D341Med (cell line): Measurements from ENCODE around the gene ULBP2.
"Not testable (repeated sequence)": the region's sequence is repeated elsewhere in the genome, so short reads cannot be mapped to it uniquely, and the experiment has no call there.

Experiments
- DNase-seq: peaks from one replicate; pipeline ENCODE4 v3.0.0; 2012; ENCODE audit warnings: low spot score

Gene ULBP2

DNA sequence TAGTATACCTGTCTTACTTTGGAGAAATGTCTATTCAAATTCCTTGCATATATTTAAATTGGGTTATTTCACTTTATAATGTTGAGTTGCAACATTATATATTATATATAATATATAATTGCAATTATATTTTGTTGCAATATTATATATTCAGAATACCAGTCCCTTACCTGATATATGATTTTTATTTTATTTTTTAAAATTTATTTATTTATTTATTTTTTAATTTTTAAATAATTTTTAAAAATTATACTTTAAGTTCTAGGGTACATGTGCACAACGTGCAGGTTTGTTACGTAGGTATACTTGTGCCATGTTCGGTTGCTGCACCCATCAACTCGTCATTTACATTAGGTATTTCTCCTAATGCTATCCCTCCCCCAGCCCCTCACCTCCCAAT, 14.8 kb upstream of the ULBP2 start:
- not testable (repeated sequence) for DNase-seq

- no peak for DNase-seq
Observed at GRCh38 chr6:149929422-149929821, 12.4 kb upstream of the ULBP2 start.

DNA sequence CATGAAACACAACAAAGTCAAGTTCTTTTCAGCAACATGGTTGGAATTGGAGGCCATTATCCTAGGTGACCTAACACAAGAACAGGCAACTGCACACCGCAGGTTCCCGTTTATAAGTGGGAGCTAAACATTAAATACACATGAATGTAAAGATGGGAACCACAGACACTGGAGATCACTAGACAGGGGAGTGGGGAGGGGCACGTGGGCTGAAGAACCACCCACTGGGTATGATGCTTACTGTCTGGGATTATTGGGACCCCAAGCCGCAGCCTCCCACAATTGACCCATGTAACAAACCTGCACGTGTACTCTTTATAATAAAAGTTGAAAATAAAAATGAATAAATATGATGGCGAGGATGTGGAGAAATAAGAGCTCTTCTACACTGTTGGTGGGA, 10.3 kb upstream of the ULBP2 start:
- no peak for DNase-seq

DNA sequence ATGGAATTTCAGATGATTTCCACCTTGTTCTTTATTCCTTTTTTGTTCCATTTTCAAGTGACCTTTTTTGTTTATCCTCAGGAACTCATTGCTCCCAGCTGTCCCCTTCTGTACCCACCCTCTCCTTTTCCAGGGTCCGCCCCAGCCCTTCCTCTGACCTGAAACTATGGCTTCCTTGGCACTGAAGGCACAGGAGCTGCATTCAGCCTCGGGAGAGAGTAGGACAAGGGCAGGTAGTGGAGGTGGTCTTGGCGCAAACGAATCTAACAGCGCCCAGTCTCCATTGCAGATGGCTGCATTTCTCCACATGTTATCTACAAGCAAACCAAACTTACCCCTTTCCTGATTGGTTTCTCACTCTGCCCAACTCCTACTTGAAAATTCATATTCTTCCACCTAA, 8.8 kb upstream of the ULBP2 start:
- DNase-seq: no peak

DNA sequence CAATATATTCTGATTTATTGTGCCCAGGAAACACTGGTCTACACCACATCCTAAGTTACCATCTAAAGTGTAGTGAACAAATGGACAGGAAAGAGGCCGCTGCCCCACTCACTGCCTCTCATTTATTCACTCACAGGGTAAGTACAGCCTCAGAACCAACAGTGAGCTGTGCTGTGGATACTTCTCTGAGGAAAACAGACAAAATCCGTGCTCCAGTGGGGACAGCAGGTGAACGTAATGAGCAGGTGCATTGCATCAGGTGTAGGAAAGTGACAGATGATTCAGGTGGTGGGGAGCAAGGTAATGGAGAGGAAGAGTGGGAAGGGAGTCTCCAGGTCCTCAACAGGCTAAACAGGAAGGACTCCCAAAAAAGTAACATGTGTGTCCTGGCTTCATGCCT, 8.4 kb upstream of the ULBP2 start:
- no peak for DNase-seq

DNA sequence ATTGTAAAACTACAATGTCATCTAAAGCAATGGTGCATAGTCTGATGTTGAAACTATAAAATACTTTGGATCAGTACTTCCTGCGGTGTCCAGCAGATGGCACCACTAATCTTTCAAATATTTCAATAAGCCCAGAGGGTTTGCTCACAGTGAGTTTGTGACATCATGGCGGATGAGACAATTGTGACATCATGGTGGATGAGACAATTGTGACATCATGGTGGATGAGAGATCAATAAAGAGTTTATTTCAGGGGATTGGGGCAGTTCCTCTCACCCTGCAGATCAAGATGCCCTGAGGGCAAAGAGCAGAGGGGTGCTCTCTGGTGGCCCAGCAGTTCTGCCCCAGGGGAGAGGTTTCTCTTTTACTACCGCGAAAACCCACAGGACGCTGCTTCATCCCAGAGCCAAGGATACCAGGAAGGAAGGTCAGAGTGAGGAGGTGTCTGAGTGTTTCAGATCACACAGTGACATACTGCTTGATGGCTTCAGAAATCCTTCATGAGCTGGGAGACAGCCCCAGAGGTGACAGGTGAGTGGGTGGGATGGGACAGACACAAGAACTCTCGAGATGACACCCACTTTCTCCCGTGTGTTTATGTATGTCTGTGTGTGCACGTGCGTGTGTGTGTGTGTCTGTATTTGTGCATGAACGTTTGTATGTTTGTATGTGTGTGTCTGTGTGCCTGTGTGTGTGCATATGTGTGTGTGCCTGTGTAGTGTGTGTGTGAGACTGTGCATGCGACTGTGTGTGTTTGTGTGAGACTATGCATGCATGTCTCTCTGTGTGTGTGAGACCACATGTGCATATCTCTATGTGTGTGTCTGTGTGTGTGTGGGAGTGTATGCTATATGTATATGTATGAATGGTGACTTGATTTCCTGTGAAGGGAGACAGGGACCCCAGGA, 7.3 kb upstream of the ULBP2 start:
- DNase-seq: peak; percentile 55

DNA sequence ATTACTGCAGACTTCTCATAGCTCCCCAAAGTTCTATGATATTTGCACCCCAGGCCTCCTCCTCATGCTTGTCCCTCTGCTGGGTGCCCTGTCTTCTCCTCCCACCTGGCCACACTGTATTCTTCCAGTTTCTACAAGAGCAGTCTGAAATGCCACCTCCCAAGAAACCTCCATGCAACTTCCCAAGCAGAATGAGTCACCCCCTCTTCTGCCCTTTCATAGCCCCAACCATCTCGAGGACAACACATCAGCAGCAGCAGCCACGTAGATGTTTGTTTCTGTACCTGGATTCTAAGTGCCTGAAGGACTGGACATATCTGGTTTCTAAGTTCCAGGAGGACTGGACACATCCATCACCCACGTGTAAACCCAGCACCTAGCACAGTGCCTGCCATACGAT, 6.6 kb upstream of the ULBP2 start:
- no peak for DNase-seq

- DNase-seq: no peak
Observed at GRCh38 chr6:149935668-149936067, 6.1 kb upstream of the ULBP2 start.

DNA sequence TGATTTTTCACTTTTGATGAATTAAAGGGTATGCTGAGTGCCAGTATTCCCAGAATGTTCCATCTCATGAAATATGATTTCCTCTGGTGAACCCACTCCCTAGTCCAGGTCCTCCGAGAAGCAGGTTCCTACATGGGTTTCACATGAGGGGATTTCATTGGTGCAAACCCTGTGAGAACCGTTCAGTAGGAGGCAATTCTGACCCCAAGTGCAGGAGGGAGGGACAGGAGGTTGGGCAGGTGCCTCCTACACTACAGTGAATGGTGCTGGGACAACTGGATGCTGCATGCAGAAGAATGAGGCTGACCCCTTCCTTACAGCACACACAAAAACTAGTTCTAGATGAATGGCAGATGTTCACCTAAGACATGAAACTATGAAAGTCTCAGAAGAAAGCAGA, 5.1 kb upstream of the ULBP2 start:
- DNase-seq: no peak

DNA sequence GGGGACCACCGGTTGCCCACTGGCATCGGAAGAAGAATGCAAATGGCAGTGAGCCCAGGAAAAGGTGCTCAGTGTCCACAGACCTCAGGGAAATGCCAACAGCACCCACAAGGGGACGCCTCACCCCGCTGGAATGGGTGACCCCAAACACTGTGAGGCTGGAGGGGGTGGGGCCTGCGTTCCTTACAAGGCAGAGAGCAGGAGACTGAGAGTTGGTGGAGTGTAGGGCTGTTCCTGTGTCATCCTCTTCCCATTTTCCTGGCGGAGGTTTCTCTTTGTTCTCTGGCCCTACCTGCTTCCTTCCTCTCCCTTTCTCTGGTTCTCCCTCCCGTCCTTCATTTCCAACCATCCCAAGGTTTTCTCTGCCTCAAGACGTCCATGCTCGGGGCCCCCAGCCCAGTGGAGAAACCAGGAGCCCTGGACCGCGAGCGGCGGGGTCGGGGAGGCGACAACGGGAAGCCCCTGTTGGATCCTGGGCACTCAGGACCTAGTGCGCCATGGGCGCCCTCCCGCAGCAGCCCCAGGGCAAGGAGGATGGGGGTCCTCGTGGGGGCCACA, 3.7 kb upstream of the ULBP2 start:
- DNase-seq: not testable (repeated sequence)

- peak; percentile 51 for DNase-seq
Observed at GRCh38 chr6:149938571-149939355, 3.1 kb upstream of the ULBP2 start.

GRCh38 chr6:149939356-149939648, 2.5 kb upstream of the ULBP2 start:
- no peak for DNase-seq

GRCh38 chr6:149939909-149940671, 1.7 kb upstream of the ULBP2 start:
- DNase-seq: no peak

GRCh38 chr6:149940672-149940982, 1.2 kb upstream of the ULBP2 start:
- DNase-seq: no peak

DNA sequence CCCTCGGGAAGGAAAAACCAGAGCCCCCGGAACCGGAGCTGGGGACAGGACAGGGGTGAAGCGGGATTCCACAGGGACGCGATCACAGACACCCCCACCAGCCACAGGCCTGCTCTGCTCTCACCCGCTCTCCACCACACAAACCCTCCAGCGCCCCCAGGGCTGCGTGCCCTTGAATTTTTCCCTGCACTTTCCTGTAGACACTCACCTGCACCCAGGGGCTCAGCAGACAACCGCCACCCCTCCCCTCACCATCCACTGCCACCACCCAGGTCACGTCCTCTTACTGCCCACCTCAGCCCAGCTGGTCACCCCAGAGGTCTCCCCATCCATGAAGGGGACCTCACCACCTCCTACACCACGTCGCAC, 631 bp downstream of the ULBP2 start:
- DNase-seq: no peak

GRCh38 chr6:149943321-149943720, 1.5 kb downstream of the ULBP2 start:
- DNase-seq: not testable (repeated sequence)

DNA sequence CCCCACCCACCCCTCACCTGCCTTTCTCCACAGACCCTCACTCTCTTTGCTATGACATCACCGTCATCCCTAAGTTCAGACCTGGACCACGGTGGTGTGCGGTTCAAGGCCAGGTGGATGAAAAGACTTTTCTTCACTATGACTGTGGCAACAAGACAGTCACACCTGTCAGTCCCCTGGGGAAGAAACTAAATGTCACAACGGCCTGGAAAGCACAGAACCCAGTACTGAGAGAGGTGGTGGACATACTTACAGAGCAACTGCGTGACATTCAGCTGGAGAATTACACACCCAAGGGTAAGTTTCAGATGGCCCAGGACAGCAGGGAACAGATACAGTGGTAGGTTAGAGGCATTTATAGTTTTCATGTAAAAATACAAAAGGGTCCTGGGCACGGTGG, 3.5 kb downstream of the ULBP2 start:
- DNase-seq: not testable (repeated sequence)

- DNase-seq: not testable (repeated sequence)
Observed at GRCh38 chr6:149946631-149947030, 4.8 kb downstream of the ULBP2 start.

DNA sequence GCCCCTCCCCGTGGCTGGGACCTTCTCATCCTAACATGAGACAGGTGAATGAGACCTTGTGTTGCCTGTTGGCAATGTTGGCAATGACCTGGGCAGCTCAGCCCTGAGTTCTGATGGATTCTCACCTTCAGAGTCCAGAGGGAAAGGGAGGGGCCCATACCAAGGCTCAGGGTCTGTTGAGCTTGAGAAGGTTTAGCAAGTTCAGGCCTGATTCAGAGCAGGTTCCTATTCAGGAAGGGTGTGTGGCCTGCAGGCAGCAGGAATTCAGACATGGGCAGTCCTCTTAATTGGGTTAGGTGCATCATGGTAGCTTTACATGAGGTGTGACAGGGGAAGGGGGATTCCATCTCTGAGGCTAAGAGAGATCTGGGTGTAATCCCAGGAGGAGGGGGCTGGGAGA, 5.7 kb downstream of the ULBP2 start:
- DNase-seq: not testable (repeated sequence)

- DNase-seq: no peak
Observed at GRCh38 chr6:149948011-149948410, 6.2 kb downstream of the ULBP2 start.

- DNase-seq: no peak
Observed at GRCh38 chr6:149948616-149949015, 6.8 kb downstream of the ULBP2 start.

DNA sequence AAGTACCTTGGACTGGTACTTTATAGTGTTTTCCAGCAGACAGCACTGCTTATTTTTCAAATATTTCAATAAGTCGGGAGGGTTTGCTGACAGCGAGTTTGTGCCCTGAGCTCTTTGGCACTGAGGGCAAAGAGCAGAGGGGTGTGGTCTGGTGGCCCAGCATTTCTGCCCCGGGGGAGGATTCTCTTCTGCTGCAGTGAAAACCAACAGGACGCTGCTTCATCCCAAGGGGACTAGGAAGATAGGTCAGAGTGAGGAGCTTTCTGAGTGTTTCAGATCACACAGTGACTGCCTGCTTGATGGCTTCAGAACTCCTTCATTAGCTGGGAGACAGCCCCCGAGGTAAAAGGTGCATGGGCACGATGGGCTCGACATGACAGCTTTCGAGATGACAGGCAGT, 8.6 kb downstream of the ULBP2 start:
- no peak for DNase-seq

DNA sequence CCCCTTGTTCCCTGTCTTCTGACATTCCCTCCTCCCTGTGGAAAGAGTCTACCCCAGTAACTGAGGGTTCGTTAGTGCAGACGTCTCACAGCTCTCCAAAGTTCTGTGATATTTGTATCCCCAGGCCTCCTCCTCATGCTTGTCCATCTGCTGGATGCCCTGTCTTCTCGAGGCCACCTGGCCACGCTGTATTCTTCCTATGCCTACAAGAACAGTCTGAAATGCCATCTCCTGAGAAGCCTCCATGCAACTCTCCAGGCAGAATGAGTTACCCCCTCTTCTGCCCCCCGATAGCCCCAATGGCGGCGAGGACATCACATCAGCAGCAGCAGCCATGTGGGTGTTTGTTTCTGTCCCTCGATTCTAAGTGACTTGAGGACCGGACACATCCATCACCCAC, 9.3 kb downstream of the ULBP2 start:
- peak; percentile 4 for DNase-seq
